ENCODE results near the gene EML1.

The EML1 gene

DNA sequence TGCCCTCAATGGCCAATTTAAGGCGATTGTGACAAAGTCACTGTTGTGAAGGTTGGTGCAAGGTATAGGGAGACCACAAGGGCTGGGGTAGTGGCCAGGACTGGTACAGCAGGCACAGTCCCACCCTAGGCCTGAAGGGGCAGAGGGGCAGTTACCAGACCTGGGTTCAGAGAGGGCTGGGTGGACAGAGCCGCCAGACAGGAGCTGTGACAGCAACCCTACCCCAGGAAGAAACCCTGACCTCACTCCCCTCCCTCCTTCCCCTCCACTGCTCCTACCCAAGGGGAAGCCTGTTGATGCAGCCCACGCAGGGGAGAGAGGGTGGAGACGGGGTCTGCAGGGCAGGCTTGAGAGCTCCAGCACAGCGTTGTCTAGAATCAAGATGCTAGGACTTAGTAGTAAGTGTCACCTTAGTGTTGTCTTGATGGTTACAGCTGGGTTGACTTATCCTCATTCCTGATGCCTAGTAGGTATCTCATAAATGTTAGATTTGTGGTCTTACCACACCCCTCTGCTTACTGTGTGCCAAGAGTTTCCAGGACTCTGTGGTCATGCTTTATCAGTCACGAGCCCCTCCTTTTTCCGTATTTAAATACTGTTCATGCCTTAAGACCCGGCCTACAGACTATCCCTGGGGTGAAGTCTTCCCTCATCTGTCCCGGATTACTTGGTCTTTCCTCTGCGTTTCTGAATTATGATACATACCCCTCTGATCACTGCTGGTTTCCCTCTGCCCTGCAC is 14.4 kb downstream of the EML1 start:
- no peak for DNase-seq

DNA sequence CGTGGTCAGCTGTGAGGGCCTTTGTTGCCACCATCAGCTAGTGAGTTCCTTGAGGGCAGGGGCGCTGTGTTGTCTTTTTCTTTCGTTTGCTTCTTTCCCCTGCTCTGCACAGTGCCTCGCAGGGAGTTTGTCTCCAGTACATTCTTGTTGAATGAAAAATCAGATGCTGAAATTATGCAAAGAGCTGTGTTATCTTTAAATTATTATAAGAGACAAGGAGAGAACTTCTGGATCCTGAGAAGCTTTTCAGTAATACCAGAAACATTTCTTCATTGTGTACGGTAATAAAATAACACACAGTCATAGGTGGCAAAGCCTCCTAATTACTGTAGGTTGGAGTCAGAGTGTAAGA is 14.9 kb downstream of the EML1 start:
- no peak for DNase-seq

DNA sequence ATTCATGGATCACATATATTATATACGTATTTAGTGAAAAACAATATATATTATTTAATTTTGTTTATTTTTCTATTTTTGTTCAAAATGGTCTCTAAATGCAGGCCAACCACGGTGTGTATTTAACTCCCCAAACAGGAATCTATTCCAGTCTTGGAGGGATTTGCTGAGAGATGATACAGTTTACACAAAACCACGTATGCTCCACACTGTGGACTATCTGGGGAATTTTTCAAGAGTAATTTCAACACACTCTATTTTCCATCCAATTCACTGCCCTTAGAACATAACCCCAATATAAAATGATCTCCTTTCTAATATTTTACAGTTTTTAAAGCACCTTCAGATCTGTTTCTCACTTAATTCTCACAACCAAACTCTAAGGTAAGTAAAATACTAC is 15.3 kb downstream of the EML1 start:
- DNase-seq: no peak

DNA sequence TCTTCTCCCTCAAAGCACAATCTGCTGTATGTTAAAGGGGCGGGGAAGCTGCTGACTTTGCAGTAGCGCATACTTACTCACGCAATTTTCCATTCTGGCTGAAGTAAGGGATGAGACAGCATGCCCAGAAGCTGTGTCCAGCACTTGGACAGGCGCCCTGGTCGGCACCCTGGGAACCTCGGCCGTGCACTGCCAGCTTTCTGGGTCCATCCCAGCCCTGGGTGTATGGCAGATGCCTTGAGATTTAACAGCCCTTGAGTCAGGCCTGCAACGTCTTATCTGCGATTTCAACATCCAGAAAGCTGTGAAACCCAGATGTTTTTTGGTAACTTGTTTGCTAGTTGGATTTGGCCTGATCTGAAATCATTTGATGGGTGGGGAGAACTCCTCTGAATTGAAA is 16.1 kb downstream of the EML1 start:
- DNase-seq: peak; percentile 32

DNA sequence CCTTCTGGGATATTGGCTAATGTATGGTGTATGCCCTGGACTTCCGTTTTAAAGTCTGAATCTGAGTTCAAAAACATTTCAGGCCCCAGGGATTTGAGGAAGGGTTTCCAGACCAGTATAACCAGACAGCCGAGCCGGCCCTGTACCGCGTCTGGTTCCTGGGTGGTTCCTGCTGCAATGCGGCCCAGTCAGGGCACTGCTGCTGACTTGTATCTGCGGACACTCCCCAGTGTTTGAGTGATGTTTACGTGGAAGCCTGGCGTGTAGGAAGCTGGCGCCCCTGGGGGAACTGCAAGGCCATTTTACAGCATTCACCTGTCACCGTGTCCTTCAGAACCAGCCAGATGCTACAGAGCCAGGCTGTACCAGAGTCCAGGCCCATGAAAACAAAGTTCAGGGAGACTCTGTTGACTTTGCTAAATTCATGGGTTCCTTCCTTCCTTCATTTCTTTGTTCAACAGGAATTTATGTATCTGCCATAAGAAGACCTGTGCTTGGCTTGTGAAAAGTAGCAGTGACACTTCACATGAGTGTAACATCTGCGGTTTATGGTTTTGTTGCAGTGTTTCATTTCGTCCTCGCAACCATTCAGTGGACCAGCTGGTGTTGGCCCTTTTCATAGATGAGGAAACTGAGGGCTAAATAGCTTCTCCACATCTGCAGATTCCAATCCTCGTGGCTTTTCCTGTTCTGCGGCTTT is 16.8 kb downstream of the EML1 start:
- DNase-seq: peak; percentile 33

DNA sequence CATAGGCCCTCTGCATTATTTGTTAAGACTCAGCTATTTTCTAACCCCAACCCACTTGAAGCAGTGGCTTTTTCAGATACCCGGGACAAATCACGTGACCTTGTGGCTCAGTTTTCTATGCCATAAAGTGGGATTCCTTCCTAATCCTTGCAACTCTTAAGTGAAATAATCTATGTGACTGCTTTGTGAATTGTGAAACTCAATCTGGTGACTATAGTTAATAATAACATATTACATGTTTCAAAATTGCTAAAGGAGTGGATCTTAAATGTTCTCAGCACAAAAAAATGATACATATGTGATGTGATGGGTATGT is 17.3 kb downstream of the EML1 start:
- no peak for DNase-seq

DNA sequence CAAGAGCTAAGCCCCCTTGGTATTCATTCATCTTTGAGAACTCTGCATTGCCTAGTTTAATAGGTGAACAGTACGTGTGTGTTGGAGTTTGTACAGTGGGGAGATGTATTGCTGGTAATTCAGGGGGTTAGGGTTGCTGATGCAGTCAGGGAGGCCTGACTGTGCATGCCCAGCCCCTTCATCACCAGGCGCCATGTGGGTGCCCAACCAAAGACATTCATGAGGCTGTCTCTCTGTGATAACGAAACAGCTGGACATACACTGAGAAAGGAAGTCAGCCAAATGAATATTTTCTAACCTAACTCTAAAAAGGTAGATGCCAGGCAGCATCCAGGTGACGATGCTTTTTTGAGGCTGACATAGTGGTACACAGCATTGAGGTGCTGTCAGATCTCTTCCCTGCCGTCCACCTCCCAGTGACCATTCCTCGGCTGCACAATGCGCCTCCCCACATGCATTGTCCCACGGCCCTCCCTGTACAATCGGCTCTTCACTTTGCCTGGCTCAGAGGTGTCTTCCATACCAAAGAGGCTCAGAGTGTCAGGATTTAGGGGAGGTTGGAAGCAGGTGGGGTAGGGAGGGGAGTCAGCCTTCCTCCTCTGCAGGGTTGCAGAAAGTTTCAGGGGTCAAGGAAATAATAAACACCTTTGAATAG is 19.0 kb downstream of the EML1 start:
- peak; percentile 13 for DNase-seq

DNA sequence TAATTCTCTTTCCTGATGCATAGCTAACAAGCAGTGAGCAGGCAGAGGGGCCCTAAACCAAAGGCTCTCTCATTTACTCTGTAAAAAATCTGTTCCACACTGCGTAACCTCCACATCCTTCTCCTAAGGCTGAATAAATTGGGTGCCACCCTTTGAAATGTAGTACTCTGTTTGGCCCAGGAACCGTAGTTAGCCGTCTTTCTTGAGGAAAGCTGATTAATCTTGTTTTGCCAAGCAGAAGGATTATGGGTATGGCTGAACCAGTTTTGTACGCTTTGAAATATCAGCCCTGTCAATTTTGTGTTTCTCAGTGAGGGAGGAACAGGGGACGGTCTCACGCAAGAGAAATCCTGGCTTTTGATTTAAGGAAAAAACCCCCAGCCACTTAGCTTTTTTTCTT is 19.7 kb downstream of the EML1 start:
- DNase-seq: peak; percentile 11

DNA sequence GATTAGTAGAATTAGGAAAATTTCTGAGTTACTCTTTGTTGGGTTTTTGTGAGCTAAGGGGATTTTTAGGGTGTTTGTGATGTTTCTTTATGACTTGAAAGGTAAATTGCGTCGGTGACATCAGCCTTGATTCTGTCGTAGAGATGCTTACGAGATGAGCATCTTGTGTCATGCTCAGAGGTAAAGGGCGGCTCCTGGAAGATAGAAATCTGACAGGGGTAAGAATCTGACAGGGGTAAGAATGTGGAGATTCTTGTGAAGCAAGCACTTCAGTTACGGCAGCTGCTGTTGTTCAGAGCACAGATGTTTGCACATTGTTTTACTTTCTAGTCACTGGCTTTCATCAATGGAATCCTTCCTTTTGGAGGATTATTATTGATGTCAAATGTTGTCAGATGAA is 22.5 kb downstream of the EML1 start:
- DNase-seq: no peak

DNA sequence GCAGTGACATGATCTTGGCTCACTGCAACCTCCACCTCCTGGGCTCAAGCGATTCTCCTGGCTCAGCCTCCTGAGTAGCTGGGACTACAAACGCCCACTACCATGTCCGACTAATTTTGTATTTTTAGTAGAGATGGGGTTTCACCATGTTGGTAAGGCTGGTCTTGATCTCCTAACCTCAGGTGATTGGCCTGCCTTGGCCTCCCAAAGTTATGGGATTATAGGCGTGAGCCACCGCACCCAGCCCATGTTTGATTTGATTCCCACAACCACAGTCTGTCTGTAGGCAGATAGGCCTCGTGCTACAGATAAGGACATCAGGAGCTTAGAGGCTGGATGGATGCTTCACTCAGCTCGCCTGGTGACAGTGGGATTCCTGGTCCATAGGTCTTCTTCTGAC is 23.0 kb downstream of the EML1 start:
- DNase-seq: no peak

DNA sequence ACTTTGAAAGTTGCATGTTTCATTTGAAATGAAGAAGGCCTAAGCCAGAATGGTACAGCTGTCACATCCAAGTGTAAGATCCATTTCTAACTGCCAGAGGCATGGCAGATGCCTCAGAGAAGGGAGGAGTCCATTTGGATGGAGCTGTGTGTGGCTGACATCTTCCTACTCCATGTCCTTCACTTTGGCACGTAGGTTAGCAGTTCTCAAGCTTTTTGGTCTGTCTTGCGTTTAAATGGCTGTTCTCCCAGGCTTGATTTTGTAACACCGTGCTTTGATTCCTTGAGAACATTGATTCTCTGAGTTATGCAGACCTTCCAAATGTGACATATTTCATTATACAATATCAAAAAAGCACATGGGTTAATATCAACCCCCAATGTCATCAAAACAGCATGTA is 23.4 kb downstream of the EML1 start:
- DNase-seq: no peak

DNA sequence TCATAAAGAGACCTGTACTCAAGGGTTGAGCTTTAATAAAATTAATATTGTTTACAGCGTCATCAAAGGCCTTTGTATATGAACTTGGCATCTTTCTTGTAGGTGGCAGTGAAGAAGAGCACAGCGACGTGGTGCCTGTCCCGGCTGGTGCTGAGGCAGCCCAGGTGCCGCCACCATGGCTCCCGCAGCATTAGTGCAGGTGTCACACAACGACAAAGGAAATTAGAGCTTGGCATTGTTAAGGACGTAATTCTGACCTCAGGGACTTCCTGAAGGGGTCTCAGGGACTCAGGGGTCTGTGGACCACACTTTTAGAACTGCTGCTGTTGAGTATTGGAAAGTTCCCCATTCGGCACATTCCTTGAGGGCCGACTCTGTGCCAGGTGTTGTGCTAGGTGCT is 24.1 kb downstream of the EML1 start:
- no peak for DNase-seq

DNA sequence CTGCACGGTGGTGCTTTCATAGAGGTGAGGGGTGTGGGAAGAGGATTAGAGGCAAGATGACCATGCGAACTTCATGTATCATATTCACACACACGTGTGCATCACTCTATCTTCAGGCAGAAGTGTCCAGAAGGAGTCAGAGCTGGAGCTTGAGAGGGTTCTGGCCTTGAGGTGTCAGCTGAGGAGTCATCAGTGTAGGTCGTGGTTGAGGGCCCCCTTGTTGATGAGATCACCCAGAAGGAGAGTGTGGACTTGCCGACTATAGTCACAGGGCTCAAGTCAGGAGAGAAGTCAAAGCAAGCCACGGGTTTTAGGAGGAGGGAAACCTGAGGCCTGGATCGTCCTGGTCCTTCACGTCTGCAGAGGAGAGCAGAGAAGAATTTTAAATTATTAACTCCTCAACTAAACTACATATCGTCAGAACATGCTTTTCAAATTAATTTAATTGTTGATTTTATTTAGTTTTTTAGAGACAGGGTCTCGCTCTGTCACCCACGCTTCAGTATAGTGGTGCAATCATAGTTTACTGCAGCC is 25.4 kb downstream of the EML1 start:
- DNase-seq: no peak

DNA sequence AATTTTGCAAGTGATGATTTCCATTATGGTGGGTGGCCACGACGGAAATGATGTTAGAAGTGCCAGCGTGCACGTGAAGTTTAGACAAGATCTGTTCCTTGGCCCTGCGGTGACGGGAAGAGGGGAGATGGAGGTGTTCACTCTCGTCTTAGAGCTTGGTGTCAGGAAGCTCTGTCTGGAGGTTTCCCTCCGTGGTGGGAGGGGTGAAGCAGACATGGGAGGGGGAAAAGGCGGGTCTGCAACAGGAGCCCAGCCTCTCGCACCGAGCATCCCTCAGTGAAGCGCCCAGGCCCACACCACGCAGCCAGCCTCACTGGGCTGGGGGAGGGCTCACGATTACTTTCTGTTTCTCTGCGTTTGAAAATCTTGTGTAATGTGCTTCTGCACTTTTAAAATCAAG is 26.3 kb downstream of the EML1 start:
- no peak for DNase-seq

DNA sequence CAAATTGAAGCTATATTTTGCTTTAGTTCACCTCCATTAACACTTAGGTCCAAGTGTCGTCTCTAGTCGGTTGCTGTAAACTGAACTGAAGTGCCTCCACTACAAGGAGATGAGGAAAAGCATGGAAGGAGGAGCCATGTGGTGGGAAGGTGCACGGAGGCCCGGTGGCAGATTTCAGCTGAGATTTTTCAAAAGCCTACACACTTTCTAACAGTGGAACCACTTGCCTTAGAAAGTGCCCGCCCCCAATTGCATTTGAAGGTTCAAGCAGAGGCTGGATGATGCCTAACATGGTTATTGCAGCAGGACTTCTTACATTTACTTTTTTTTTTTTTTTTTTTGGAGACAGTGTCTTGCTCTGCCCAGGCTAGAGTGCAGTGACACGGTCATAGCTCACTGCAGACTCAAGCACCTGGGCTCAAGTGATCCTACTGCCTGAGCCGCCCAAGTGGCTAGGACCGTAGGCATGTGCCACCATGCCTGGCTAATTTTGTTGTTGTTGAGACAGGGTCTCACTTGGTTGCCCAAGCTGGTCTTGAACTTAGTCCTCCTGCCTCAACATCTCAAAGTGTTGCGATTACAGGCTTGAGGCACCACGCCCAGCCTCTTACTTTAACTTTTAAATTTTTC is 27.6 kb downstream of the EML1 start:
- DNase-seq: no peak

DNA sequence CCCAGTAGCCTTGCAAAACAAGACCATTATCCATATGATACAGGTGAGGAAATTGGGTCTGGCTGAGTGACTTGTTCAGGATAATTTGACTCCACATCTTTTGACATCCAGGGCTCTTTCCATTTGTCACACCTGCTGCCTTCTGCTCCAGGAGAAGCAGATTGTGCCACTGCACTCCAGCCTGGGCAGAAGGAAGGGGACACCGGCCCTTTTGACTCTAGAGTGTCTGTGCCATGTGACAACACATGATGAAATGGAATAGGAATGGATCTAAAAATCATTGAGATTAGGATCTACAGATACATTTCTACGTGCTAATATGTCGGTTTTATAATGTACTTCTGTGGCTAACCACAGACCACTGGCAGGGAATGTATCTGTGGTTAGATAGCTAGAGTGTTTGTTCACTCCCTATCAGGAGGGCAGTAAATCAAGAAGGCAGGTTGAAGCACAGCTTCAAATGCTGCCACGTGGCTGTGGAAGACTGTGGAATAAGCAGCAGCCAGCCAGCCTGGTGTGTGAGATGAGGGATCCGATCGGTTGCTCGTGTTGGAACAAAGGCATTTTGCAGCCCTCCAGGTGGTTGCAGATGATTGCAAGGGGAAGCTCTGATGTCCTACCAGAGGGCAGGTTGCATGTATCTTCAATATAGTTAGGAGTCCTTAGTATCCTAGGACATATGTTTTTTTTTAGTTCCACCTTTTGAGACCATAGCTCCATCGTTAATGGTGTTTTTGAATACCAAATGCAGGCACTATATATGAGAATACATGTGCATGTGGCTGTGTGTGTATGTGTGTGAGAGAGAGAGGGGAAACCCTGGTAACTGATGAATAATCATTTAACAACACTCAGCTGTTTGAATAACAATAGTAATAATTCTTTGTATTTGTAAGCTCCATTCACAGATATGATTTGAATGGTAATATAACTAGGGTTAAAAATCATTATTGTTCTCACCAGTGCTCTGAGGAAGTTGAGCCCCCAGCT is 28.6 kb downstream of the EML1 start:
- DNase-seq: no peak

DNA sequence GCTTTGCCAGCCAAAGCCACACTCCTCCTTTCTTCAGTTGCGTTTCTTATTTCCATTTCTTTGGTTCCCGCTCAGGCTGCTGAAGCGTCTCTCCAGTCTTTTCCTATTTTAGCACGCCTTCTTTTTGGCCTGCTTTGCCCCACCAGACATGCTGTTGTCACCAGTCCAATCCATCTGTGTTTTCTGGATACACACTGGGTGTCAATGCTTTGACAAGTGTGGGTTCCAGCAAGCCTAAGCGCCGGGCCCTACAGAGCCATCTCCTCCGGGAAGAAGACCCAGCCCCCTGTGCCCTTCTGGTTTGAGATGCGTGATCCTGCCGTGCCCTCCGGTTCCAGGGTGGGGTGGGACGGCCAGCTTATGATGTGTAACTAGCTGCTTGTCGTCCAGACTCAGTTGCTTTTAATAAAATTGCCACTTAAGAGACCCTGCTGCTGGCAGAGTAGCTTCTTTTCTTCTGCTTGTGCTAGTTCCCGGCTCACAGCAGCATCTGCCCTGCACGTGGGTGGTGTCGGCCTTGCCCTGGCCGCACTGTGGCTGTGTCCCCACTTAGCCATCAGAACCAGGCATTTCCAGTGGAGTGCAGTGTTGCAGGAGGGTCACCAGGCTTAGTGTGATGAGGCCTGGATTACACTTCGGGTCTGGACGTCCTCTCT is 29.7 kb downstream of the EML1 start:
- no peak for DNase-seq

DNA sequence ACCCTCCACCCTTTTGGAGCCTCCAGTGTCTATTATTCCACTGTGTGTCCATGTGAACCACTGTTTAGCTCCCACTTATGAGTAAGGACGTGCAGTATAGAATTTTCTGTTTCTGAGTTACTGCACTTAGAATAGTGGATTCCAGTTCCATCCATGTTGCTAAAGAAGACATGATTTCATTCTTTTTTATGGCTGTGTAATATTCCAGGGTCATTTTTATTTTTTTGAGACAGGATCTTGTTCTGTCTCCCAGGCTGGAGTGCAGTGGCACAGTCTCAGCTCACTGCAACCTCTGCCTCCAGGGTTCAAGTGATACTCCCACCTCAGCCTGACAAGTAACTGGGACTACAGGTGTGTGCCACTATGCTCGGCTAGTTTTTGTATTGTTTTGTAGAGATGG is 31.6 kb downstream of the EML1 start:
- no peak for DNase-seq

DNA sequence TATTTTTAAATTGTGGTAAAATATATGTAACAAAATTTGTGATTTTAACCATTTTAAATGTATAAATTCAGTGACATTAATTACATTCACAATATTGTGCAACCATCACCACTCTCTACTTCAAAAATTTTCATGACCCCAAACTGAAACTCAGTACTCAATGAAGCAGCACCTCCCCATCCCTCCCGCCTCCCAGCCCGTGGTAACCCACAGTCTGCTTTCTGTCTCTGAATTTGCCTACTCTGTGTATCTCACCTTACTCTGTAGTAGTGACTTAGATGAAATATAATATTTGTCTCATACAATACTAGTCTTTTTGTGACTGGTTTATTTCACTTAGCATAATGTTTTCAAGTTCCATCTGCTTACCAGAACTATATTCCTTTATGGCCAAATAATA is 36.2 kb downstream of the EML1 start:
- DNase-seq: no peak

DNA sequence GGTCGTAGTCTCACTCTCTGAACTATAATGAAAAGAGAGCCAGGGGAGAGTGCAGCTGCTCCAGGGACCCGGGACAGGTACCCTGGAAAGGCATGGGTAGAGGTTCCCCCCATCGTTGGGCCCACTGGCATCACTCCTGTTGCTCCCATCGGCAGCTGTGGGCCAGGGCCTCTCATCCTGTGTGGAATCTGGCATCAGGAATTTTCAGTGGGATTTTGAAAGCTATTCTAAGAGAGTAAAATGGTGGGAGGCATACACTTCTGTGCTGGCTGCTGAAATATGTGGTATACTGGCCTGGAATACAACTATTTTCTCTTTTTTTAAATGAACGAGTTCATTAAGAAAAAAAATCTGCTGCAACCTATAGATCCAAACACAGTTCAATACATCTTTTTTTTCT is 38.1 kb downstream of the EML1 start:
- DNase-seq: no peak

DNA sequence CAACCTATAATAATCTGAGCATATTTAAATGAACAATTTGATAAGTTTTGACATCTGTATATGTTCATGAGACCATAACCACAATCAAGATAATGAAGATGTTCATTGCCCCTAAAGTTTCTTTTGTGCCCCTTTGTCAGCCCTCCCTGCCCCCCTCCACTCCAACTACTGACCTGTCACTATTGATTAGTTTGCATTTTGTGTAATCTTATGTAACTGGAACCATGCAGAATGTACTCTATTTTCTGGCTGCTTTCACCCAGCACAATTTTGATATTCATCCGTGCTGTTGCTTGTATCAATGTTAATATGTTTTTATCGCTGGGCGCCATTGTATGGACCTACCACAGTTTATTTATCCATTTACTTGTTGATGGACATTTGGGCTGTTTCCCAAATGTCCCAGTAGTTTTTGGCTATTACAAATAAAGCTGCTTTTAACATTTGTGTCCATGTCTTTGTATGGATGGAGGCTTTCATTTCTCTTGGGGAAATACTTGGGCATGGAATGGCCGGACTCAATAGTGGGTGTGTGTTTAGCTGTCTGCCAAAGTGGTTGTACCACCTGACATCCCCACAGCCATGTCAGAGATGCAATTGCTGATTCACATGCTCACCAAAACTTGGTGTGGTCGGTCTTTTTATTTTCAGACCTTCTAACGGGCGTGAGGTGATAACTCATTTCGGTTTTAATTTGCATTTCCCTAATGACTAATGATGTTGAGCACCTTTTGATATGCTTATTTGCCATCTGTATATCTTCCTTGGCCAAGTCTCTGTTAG is 38.9 kb downstream of the EML1 start:
- DNase-seq: no peak
